ENCODE measurements around the gene PRDX1. TPM values are rescaled to one million over a fixed set of nuclear protein-coding genes. Genes with fewer than 3 reads are reported as not detected.

The PRDX1 gene
- total RNA-seq: 100 to 1,000 TPM; 269 to 331 TPM

- peak within 1 kb of the TSS; percentile 97 for H3K4me3 Mint-ChIP-seq
- H3K36me3 Mint-ChIP-seq (ENCODE audit: low read depth): peaks cover 14% of the 10 kb centered on the region
- H3K9me3 Mint-ChIP-seq: no peaks in the 10 kb centered on the region
- H3K4me1 Mint-ChIP-seq: peaks cover 50% of the 10 kb centered on the region
- peak within 1 kb of the TSS; percentile 90 for H3K27ac Mint-ChIP-seq
- peaks cover 4% of the 10 kb centered on the region for H3K27me3 Mint-ChIP-seq
- peak; percentile 96 for DNase-seq
- CTCF ChIA-PET: interaction anchor here (0.7 to 2.4 kb wide), 8 partner anchors 9 to 708 kb away, joined by 3 to 10 read pairs (median 6); no protein-coding TSS in a partner anchor
- POLR2A ChIA-PET: interaction anchor here (0.5 to 2.0 kb wide), 13 partner anchors 22 to 823 kb away, joined by 3 to 12 read pairs (median 4); partner anchors contain the start of genes AKR1A1, CCDC163 and MMACHC
Measured at GRCh38 chr1:45521413-45522323, at the start of gene PRDX1. Gene PRDX1, minus strand, starts transcription at chr1:45521884. Its CDS starts 2,841 bp downstream, at chr1:45519043.

DNA sequence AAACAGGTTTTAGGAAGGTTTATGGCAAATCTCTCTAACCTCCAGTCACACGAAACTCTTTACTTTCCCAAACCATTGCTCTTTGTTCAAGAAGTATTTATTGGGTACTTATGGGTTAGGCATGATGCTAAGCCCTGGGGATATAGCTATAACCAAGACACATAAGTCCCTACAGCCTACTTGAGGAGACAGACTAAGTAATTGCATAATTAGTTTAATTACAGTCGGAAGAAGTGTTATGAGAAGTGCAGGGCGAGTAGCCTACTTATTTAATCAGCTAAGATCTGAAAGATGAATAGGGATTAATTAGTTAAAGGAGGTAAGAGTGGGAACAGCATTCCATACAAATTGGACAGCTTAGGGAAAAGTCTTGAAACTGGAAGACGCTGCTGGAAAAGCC is 48.9 kb upstream of the PRDX1 start:
- H3K4me3 Mint-ChIP-seq: no peak overlapping the region
- no peaks in the 10 kb centered on the region for H3K9me3 Mint-ChIP-seq
- POLR2A ChIA-PET: interaction anchor here (2.8 kb wide), 1 partner anchor 49 kb away, joined by 12 read pairs; the partner anchor contains the start of gene PRDX1
- H3K27me3 Mint-ChIP-seq: no peaks in the 10 kb centered on the region
- no peak for DNase-seq
- peaks cover 20% of the 10 kb centered on the region for H3K36me3 Mint-ChIP-seq (ENCODE audit: low read depth)
- no peak overlapping the region for H3K27ac Mint-ChIP-seq
- CTCF ChIA-PET: interaction anchor here (0.6 to 3.2 kb wide), 11 partner anchors 9 to 78 kb away, joined by 3 to 14 read pairs (median 6); partner anchors contain the start of genes AKR1A1 and NASP
- H3K4me1 Mint-ChIP-seq: no peaks in the 10 kb centered on the region

GRCh38 chr1:45569962-45570581 is 48.4 kb upstream of the PRDX1 start:
- Mint-ChIP-seq H3K4me1 (no peaks in the 10 kb centered on the region), H3K4me3 (no peak overlapping the region), H3K27me3 (no peaks in the 10 kb centered on the region), H3K9me3 (no peaks in the 10 kb centered on the region), H3K27ac (peak overlapping the region; percentile 51), H3K36me3 (ENCODE audit: low read depth) (peaks cover 20% of the 10 kb centered on the region)
- DNase-seq: peak; percentile 82
- ChIA-PET POLR2A (interaction anchor here (2.8 kb wide), 1 partner anchor 49 kb away, joined by 12 read pairs; the partner anchor contains the start of gene PRDX1), CTCF (interaction anchor here (0.6 to 3.2 kb wide), 19 partner anchors 9 to 78 kb away, joined by 3 to 14 read pairs (median 5); partner anchors contain the start of genes AKR1A1 and NASP)

DNA sequence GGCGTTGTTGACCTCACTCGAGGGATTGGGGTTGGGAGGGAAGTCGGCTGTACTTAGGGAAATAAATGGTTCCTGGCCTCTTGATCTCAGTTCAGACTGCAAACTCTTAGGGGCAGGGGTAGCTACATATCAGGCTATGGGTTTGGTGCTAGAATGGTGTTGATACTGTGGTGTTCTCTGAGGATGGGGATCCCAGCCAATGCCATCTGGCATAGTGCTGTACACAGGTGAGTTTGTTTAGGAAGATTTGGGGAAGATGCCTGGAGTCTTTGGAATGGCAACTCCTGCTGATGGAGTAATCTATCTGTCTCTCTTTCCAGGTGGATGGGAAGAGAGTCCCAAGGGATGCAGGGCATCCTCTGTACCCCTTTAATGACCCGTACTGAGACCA is 47.9 kb upstream of the PRDX1 start:
- ChIA-PET POLR2A (interaction anchor here (2.8 kb wide), 1 partner anchor 48 kb away, joined by 12 read pairs; the partner anchor contains the start of gene PRDX1), CTCF (interaction anchor here (0.7 to 3.2 kb wide), 17 partner anchors 9 to 77 kb away, joined by 3 to 14 read pairs (median 5); partner anchors contain the start of genes AKR1A1, CCDC163 and MMACHC)
- no peaks in the 10 kb centered on the region for H3K27me3 Mint-ChIP-seq
- H3K4me1 Mint-ChIP-seq: no peaks in the 10 kb centered on the region
- peaks cover 20% of the 10 kb centered on the region for H3K36me3 Mint-ChIP-seq (ENCODE audit: low read depth)
- H3K9me3 Mint-ChIP-seq: no peaks in the 10 kb centered on the region
- peak overlapping the region; percentile 51 for H3K27ac Mint-ChIP-seq
- no peak overlapping the region for H3K4me3 Mint-ChIP-seq
- no peak for DNase-seq

GRCh38 chr1:45568421-45568820 is 46.7 kb upstream of the PRDX1 start:
- POLR2A ChIA-PET: interaction anchor here (2.8 kb wide), 1 partner anchor 47 kb away, joined by 12 read pairs; the partner anchor contains the start of gene PRDX1
- no peak overlapping the region for H3K27ac Mint-ChIP-seq

DNA sequence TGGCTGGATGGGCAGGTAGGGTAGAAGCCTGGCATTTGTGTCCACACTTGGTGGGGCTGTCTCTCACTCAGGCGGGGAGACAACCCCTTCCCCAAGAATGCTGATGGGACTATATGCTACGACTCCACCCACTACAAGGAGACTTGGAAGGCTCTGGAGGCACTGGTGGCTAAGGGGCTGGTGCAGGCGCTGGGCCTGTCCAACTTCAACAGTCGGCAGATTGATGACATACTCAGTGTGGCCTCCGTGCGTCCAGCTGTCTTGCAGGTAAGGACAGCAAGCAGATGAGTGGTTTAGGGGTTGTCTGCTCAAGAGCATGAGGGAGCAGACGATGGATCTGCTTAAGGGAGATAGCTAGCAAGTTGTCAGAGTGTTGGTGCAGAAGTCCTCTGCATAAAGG is 46.2 kb upstream of the PRDX1 start:
- CTCF ChIA-PET: interaction anchor here (1.8 to 3.2 kb wide), 4 partner anchors 14 to 52 kb away, joined by 4 to 14 read pairs (median 8); no protein-coding TSS in a partner anchor

More at GRCh38 chr1:45568421-45568820, 46.7 kb upstream of the PRDX1 start:
- CTCF ChIA-PET: interaction anchor here (0.6 to 3.2 kb wide), 12 partner anchors 8 to 277 kb away, joined by 3 to 14 read pairs (median 5); partner anchors contain the start of genes CCDC163 and MMACHC
- no peaks in the 10 kb centered on the region for H3K27me3 Mint-ChIP-seq
- DNase-seq: no peak
- H3K4me3 Mint-ChIP-seq: no peak overlapping the region
- no peaks in the 10 kb centered on the region for H3K9me3 Mint-ChIP-seq
- H3K36me3 Mint-ChIP-seq (ENCODE audit: low read depth): peaks cover 26% of the 10 kb centered on the region
- H3K4me1 Mint-ChIP-seq: no peaks in the 10 kb centered on the region

DNA sequence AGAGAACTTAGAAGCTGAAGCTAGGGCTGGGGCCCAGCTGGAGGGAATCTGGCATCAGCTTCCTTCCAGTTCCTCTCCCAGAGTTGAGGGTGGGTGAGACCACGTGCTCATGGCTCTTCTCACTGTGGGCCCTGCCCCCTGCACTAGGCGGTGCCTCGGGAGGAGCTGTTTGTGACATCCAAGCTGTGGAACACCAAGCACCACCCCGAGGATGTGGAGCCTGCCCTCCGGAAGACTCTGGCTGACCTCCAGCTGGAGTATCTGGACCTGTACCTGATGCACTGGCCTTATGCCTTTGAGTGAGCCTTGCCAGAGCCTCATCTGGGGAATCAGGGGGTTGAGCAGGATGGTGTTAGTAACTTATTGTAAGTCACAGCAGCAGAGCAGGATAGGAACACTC is 45.0 kb upstream of the PRDX1 start:
- no peaks in the 10 kb centered on the region for H3K9me3 Mint-ChIP-seq
- DNase-seq: no peak
- H3K27ac Mint-ChIP-seq: no peak overlapping the region
- peaks cover 33% of the 10 kb centered on the region for H3K36me3 Mint-ChIP-seq (ENCODE audit: low read depth)
- no peak overlapping the region for H3K4me3 Mint-ChIP-seq
- ChIA-PET POLR2A (interaction anchor here (0.8 kb wide), 1 partner anchor 1746 kb away, joined by 4 read pairs; no protein-coding TSS in a partner anchor), CTCF (interaction anchor here (1.4 to 2.5 kb wide), 3 partner anchors 10 to 55 kb away, joined by 4 to 12 read pairs (median 4); no protein-coding TSS in a partner anchor)
- no peaks in the 10 kb centered on the region for H3K27me3 Mint-ChIP-seq
- no peaks in the 10 kb centered on the region for H3K4me1 Mint-ChIP-seq

More for the DNA sequence above, 46.2 kb upstream of the PRDX1 start:
- Mint-ChIP-seq H3K9me3 (no peaks in the 10 kb centered on the region), H3K4me1 (no peaks in the 10 kb centered on the region), H3K27ac (no peak overlapping the region), H3K4me3 (no peak overlapping the region), H3K27me3 (no peaks in the 10 kb centered on the region), H3K36me3 (ENCODE audit: low read depth) (peaks cover 28% of the 10 kb centered on the region)
- no peak for DNase-seq
- POLR2A ChIA-PET: interaction anchor here (2.8 kb wide), 1 partner anchor 46 kb away, joined by 12 read pairs; the partner anchor contains the start of gene PRDX1

DNA sequence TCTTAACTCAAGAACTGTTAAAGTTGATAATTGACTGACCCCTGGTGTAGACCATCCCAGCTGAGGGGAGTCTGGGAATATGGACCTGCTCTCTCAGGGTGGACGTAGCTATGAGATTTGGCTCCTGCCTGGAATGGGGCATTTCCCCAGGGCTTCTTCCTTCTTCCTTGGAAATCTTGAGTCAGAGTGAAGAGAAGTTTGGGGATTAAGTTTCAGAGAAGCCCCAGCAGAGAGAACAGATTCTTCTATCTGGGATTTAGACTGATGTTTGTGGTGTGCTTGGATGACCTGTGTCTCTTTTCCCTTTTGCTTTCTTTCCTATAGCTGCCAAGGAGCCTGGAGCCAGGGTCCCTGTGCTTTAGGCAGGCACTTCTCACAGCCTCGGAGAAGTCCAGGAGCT is 42.2 kb upstream of the PRDX1 start:
- Mint-ChIP-seq H3K27me3 (no peaks in the 10 kb centered on the region), H3K4me3 (no peak overlapping the region), H3K27ac (no peak overlapping the region), H3K4me1 (peaks cover 8% of the 10 kb centered on the region), H3K9me3 (no peaks in the 10 kb centered on the region), H3K36me3 (ENCODE audit: low read depth) (peaks cover 36% of the 10 kb centered on the region)
- POLR2A ChIA-PET: no interaction called here
- no peak for DNase-seq
- CTCF ChIA-PET: interaction anchor here (0.8 to 1.4 kb wide), 4 partner anchors 45 to 849 kb away, joined by 3 to 5 read pairs (median 4); no protein-coding TSS in a partner anchor

DNA sequence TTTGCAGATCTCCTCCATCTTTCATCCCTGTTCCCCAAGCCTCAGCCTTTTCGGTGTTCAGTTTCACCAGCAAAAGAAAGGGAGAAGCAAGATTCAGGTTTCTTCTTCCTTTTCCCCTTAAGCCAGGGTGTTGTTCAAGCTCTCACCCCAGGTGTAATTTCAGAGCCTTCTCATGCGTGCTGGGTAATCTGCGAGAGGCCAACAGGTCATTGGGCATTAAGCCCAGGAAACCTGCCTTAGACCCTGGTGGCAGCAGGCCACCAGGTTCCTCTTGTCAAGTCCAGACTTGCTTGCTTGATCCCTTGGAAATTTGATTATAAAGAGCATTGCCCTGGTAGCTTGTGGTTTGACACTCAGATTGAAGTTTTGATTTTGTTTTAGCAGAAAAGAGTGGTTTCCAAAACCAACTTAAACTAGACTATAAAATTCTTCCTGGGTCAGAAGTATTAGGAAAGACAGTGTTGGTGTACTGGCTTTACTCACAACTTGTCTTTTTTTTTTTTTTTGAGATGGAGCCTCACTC is 35.8 kb upstream of the PRDX1 start:
- Mint-ChIP-seq H3K27me3 (no peaks in the 10 kb centered on the region), H3K27ac (peak overlapping the region; percentile 73), H3K4me1 (peaks cover 24% of the 10 kb centered on the region), H3K36me3 (ENCODE audit: low read depth) (peaks cover 31% of the 10 kb centered on the region), H3K4me3 (no peak overlapping the region), H3K9me3 (no peaks in the 10 kb centered on the region)
- no peak for DNase-seq
- ChIA-PET POLR2A (no interaction called here), CTCF (interaction anchor here (0.6 to 1.4 kb wide), 6 partner anchors 9 to 56 kb away, joined by 3 to 8 read pairs (median 4); no protein-coding TSS in a partner anchor)

DNA sequence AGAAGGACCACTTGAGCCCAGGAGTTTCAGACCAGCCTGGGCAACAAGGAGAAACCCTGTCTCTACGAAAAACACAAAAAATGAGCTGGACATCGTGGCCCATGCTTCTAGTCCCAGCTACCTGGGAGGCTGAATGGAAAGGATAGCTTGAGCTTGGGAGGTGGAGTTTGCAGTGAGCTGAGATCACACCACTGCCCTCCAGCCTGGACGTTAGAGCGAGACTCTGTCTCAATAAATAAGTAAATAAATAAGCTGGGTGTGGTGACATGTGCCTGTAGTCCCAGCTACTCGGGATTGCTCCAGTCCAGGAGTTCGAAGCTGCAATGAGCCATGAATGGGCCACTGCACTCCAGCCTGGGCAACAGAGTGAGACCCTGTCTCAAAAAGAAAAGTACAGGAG is 32.5 kb upstream of the PRDX1 start:
- Mint-ChIP-seq H3K27me3 (no peaks in the 10 kb centered on the region), H3K4me1 (peaks cover 37% of the 10 kb centered on the region)

GRCh38 chr1:45552331-45552730 is 30.6 kb upstream of the PRDX1 start:
- DNase-seq: no peak
- H3K27me3 Mint-ChIP-seq: no peaks in the 10 kb centered on the region
- ChIA-PET POLR2A (no interaction called here), CTCF (interaction anchor here (0.7 to 1.3 kb wide), 2 partner anchors 12 to 15 kb away, joined by 4 read pairs; no protein-coding TSS in a partner anchor)
- peaks cover 17% of the 10 kb centered on the region for H3K36me3 Mint-ChIP-seq (ENCODE audit: low read depth)
- H3K27ac Mint-ChIP-seq: peak overlapping the region; percentile 16
- H3K4me3 Mint-ChIP-seq: peak overlapping the region; percentile 92
- H3K9me3 Mint-ChIP-seq: no peaks in the 10 kb centered on the region
- H3K4me1 Mint-ChIP-seq: peaks cover 29% of the 10 kb centered on the region

More for the DNA sequence above, 32.5 kb upstream of the PRDX1 start:
- Mint-ChIP-seq H3K4me3 (no peak overlapping the region), H3K36me3 (ENCODE audit: low read depth) (peaks cover 23% of the 10 kb centered on the region), H3K27ac (no peak overlapping the region), H3K9me3 (no peaks in the 10 kb centered on the region)
- no peak for DNase-seq
- CTCF ChIA-PET: interaction anchor here (0.6 to 1.5 kb wide), 4 partner anchors 9 to 32 kb away, joined by 4 to 7 read pairs (median 4); partner anchors contain the start of gene PRDX1
- POLR2A ChIA-PET: no interaction called here
